Neural crest cell (in vitro differentiated cells): Measurements from ENCODE around the gene TMEM94. TPM values are rescaled to one million over a fixed set of nuclear protein-coding genes. Genes with fewer than 3 reads are reported as not detected.

Source experiments
- DNase-seq: peaks from one replicate; pipeline ENCODE4 v3.0.0; 2021; ENCODE audit warnings: low read depth, mixed read lengths, low spot score
- H3K27ac Mint-ChIP-seq: one replicate; pipeline ENCODE4 v1.8.0; 2021; ENCODE audit warnings: mild to moderate bottlenecking, mixed read lengths; ENCODE audit not compliant: unreplicated experiment
- H3K27me3 Mint-ChIP-seq: 2 replicates; pipeline ENCODE4 v1.8.0; 2021; ENCODE audit warnings: low read depth, mild to moderate bottlenecking, mixed read lengths
- H3K36me3 Mint-ChIP-seq: 2 replicates; pipeline ENCODE4 v1.8.0; 2021; ENCODE audit warnings: low read depth, mild to moderate bottlenecking, mixed read lengths
- H3K4me1 Mint-ChIP-seq: 2 replicates; pipeline ENCODE4 v1.8.0; 2021; ENCODE audit warnings: mixed read lengths
- H3K4me3 Mint-ChIP-seq: one replicate; pipeline ENCODE4 v1.8.0; 2021; ENCODE audit warnings: mild to moderate bottlenecking, mixed read lengths
- H3K9me3 Mint-ChIP-seq: 2 replicates; pipeline ENCODE4 v1.8.0; 2021; ENCODE audit warnings: mixed read lengths
- total RNA-seq: library from RNA; stranded (reverse); gene quantifications from 2 replicates; pipeline ENCODE4 v1.2.1, GENCODE V29; 2021
- TF ChIP-seq, protein P1 (sequence below): fragments of 200-600 bp; sonication (generic); conservative IDR thresholded peaks from 2 replicates; pipeline ENCODE4 v1.5.0; 2021; ENCODE audit warnings: antibody characterized with exemption, mild to moderate bottlenecking

The TMEM94 gene
- total RNA-seq, 1 donor from 2014 or later: 131 TPM

DNA sequence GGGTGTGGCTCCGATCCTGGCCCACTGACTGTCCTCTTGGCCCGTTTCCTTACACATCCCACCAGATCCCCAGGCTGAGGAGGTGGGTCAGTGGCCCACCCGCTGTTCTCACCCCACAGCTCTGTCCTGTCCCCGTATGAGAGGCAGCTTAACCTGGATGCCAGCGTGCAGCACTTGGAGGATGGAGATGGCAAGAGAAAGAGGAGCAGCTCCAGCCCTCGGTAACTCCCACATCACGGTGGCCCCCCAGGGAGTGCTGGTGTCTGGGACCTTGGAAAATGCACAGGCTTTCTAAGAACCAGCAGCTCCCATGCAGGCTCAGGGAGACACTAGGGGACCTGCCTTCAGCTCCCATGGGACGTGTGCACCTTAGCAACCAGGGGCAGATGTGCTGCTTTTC, 64.9 kb downstream of the TMEM94 start:
- TF ChIP-seq, protein P1, sequence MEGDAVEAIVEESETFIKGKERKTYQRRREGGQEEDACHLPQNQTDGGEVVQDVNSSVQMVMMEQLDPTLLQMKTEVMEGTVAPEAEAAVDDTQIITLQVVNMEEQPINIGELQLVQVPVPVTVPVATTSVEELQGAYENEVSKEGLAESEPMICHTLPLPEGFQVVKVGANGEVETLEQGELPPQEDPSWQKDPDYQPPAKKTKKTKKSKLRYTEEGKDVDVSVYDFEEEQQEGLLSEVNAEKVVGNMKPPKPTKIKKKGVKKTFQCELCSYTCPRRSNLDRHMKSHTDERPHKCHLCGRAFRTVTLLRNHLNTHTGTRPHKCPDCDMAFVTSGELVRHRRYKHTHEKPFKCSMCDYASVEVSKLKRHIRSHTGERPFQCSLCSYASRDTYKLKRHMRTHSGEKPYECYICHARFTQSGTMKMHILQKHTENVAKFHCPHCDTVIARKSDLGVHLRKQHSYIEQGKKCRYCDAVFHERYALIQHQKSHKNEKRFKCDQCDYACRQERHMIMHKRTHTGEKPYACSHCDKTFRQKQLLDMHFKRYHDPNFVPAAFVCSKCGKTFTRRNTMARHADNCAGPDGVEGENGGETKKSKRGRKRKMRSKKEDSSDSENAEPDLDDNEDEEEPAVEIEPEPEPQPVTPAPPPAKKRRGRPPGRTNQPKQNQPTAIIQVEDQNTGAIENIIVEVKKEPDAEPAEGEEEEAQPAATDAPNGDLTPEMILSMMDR: no peak
- DNase-seq: no peak
- H3K9me3 Mint-ChIP-seq: no peaks in the 10 kb centered on the region
- peaks cover 8% of the 10 kb centered on the region for H3K27me3 Mint-ChIP-seq
- H3K4me1 Mint-ChIP-seq: peaks cover 18% of the 10 kb centered on the region
- no peak overlapping the region for H3K27ac Mint-ChIP-seq
- no peak overlapping the region for H3K4me3 Mint-ChIP-seq
- H3K36me3 Mint-ChIP-seq: peaks cover 8% of the 10 kb centered on the region

DNA sequence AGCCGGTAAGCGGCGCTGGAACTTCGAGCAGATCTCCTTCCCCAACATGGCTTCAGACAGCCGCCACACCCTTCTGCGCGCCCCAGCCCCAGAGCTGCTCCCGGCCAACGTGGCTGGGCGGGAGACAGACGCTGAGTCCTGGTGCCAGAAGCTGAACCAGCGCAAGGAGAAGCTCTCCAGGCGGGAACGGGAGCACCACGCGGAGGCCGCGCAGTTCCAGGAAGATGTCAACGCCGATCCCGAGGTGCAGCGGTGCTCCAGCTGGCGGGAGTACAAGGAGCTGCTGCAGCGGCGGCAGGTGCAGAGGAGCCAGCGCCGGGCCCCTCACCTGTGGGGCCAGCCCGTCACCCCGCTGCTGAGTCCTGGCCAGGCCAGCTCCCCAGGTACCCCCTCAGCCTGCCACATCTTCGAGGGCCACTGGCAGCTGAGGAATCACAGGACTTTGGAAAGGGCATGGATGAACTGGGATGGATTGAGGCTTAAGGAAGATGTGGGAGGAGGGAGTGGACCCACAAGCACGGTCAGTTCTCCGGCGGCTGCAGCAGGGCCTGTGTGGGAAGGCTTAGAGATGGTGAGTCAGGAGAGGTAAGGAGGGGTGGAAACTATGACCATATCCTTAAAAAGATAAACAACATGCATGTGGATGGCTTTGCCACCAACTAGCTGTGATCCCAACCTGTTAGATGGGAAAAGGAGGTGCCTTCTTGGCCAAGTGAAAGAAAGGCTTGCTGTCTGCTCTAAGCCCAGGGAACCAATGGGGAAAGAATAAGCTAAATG, 65.7 kb downstream of the TMEM94 start:
- Mint-ChIP-seq H3K9me3 (no peaks in the 10 kb centered on the region), H3K27me3 (peaks cover 16% of the 10 kb centered on the region), H3K4me3 (peak overlapping the region; percentile 48)

DNA sequence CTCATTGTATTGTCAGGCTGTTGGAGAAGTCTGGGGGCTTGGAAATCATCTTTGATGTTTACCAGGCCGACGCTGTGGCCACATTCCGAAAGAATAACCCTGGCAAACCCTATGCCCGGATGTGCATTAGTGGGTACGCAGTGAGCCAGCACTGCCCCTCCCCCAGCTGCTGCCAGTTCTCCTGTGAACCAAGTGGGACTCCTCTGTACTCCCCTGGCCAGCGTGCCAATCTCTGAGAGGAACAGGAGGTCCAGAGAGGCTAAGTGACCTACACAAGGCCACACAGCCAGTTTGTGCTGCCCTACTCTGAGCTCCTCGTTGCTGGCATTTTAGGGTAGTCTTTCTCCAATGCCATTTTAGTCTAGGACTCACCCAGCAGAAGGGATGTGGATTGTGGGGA, 67.2 kb downstream of the TMEM94 start:
- H3K27ac Mint-ChIP-seq: no peak overlapping the region
- no peak for DNase-seq
- no peaks in the 10 kb centered on the region for H3K9me3 Mint-ChIP-seq
- H3K36me3 Mint-ChIP-seq: peaks cover 5% of the 10 kb centered on the region
- TF ChIP-seq, protein P1: no peak
- peaks cover 18% of the 10 kb centered on the region for H3K27me3 Mint-ChIP-seq
- peak overlapping the region; percentile 68 for H3K4me3 Mint-ChIP-seq
- peaks cover 7% of the 10 kb centered on the region for H3K4me1 Mint-ChIP-seq

More for the DNA sequence above, 65.7 kb downstream of the TMEM94 start:
- peaks cover 8% of the 10 kb centered on the region for H3K36me3 Mint-ChIP-seq
- H3K27ac Mint-ChIP-seq: no peak overlapping the region
- TF ChIP-seq, protein P1: no peak
- H3K4me1 Mint-ChIP-seq: peaks cover 18% of the 10 kb centered on the region
- no peak for DNase-seq

DNA sequence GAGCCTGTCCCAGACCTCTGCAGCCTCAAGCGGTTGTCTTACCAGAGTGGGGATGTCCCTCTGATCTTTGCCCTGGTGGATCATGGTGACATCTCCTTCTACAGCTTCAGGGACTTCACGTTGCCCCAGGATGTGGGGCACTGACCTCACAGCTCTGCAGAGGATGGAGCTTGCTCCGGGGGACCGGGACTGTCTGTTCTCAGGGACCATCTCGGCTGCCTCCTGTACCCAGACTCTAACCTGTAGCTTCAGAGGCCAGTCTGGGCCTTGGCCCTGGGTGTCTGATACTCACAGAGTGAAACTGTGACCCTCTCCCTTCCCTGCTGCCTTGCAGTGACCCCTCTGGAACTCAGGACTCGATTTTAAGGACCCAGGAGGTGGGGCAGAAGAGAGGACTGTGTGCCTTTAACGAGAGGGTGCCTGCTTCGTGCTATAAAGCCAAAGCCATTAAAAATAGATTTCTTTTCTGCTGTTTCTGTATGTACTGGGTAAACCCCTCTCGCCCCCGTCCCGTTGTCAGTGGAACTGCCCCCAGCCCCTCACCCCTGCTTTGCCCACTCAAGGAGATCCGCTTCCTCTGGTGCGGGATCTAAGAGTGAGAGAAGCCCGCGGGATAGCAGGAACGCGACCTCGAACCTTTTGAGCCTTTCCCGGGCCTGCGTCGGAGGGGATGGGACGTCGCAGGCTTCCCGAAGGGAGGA, 68.0 kb downstream of the TMEM94 start:
- Mint-ChIP-seq H3K4me1 (peaks cover 7% of the 10 kb centered on the region), H3K36me3 (peaks cover 5% of the 10 kb centered on the region), H3K9me3 (no peaks in the 10 kb centered on the region), H3K27ac (no peak overlapping the region), H3K27me3 (peaks cover 18% of the 10 kb centered on the region), H3K4me3 (peak overlapping the region; percentile 68)
- no peak for DNase-seq
- TF ChIP-seq, protein P1: no peak

DNA sequence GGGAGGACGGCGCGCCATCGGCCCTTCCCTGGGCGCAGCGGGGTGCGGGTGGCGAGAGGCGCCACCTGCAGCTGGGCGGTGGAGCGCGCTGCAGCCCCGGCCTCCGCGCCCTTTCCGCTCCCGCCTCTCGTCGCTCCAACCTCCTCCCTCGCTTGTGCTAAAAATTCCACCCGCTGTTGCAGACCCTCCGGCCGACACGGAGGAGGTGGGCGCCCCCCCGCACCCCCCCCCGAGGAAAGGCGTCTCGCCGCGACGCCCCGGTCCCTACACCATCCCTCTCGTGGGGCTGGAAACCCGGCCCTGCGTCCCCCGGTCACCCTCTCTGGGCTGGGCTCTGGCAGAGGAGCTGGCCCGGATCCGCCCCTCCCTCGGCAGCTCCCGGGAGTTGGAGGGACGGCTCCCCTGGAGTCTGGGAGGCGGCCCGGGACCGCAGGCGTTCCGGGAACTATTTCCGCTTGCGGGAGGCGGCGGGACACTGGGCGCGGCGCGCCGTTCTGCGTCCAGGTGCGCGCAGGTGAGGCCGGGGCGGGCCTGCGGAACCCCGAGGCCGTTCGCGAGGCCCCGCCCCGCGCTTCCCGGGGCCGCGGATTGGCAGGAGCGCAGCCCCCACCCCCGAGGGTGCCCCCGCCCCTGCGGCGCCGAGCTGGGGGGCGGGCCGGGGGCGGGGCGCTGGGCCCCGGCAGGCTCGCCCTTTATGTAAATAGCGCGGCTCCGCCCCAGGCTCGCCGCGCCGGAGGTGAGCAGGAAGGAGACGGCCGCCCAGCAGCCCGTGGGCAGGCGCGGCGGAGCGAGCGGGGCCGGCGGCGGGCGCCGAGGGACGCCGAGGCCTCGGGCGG, 68.8 kb downstream of the TMEM94 start, which contains the start of gene LLGL2:
Gene LLGL2 (plus strand): TSS at position 728 of the 836 bp plus-strand sequence. CDS start 17,730 bp downstream, outside the sequence.
- Mint-ChIP-seq H3K36me3 (peaks cover 5% of the 10 kb centered on the region), H3K27ac (peak within 1 kb of the TSS; percentile 35), H3K27me3 (peaks cover 18% of the 10 kb centered on the region), H3K4me1 (peaks cover 7% of the 10 kb centered on the region), H3K4me3 (peak within 1 kb of the TSS; percentile 78), H3K9me3 (no peaks in the 10 kb centered on the region)
- peak; percentile 48 for DNase-seq
- TF ChIP-seq, protein P1: peak; percentile 58
